Peyer's patch (tissue), 4 donors: ENCODE data around the gene VN1R5.

Experiments used
- POLR2A ChIP-seq, 2 donors: fragments of 450-650 bp; IDR thresholded peaks; one replicate each; pipeline ENCODE4 v1.5.1; 2017; ENCODE audit warnings: antibody characterized with exemption in 2 of 2, mild to moderate bottlenecking in 2 of 2, moderate library complexity in 2 of 2
- TF ChIP-seq, protein P1 (sequence below), 6 experiments: fragments of 450-650 bp in 4 of 6; fragments of 200-600 bp in 2 of 6; sonication (generic) in 1 of 6; IDR thresholded peaks; one replicate each; pipeline ENCODE4 v1.5.1; 2017 to 2019; ENCODE audit warnings: antibody characterized with exemption in 6 of 6, mild to moderate bottlenecking in 3 of 6, moderate library complexity in 1 of 6

DNA sequence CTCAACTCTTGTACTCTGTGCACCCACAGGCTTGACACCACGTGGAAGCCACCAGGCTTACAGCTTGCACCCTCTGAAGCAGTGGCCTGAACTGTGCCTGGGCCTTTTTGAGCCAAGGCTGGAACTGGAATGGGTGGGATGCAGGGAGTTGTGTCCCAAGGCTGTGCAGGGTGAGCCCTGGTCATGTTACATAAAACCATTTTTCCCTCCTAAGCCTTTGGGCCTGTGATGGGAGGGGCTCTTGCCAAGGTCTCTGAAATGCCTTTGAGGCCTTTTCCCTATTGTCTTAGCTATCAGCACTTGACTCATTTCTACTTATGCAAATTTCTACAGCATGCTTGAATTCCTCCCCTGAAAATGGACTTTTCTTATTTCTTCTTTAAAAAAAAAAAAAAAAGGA is 14.1 kb downstream of the VN1R5 start:
- TF ChIP-seq, protein P1, sequence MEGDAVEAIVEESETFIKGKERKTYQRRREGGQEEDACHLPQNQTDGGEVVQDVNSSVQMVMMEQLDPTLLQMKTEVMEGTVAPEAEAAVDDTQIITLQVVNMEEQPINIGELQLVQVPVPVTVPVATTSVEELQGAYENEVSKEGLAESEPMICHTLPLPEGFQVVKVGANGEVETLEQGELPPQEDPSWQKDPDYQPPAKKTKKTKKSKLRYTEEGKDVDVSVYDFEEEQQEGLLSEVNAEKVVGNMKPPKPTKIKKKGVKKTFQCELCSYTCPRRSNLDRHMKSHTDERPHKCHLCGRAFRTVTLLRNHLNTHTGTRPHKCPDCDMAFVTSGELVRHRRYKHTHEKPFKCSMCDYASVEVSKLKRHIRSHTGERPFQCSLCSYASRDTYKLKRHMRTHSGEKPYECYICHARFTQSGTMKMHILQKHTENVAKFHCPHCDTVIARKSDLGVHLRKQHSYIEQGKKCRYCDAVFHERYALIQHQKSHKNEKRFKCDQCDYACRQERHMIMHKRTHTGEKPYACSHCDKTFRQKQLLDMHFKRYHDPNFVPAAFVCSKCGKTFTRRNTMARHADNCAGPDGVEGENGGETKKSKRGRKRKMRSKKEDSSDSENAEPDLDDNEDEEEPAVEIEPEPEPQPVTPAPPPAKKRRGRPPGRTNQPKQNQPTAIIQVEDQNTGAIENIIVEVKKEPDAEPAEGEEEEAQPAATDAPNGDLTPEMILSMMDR (IDR thresholded peaks at IDR 0.05) = no peak
- no peak for TF ChIP-seq POLR2A (IDR thresholded peaks at IDR 0.05)
